SK-N-MC (cell line): ENCODE results near the gene RBM15B.

Source experiments
- EZH2 ChIP-seq: fragments of 200-600 bp; sonication (generic); IDR thresholded peaks from one replicate; pipeline ENCODE4 v1.6.1; 2017; ENCODE audit warnings: antibody characterized with exemption
- FOXP2 ChIP-seq: optimal IDR thresholded peaks from 2 replicates; pipeline ENCODE3; 2011; ENCODE audit warnings: mild to moderate bottlenecking, moderate library complexity; ENCODE audit not compliant: insufficient read depth; ENCODE audit errors: extremely low read length, control extremely low read depth
- POLR2AphosphoS5 ChIP-seq: IDR thresholded peaks from 2 replicates; pipeline ENCODE4 v1.6.1; 2012; ENCODE audit warnings: mild to moderate bottlenecking, low read depth, low read length, borderline replicate concordance

DNA sequence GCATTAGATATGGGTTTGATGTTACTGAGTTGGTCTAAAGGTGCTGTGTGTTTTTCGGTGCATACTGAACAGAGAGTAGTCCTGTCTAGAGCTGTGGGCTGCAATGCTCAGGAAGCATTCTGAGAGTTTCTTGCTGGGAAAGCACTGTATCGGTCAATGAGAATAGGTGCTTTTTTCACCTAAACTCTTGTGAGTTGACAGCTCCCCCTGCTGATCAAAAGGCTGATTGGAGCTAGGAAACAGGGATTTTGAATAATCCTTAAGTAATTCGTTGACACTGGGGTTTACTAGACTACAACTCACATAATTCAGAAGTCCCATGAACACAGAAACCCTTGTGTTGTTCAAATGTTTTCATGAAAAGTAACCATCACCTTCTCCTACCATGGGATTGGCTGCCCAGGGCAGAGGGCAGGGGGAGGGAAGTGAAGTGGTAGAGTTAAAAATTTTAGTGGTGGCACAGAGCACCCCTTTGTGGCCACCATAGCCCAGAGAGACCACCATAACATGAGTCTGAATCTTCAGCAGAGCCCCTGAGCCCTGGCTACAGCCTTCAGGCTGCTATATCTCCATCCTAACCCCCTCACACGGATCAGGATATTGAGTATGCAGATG lies 19.0 kb upstream of the RBM15B start:
- TF ChIP-seq POLR2AphosphoS5 (no peak), EZH2 (no peak), FOXP2 (no peak)
